Amygdala (tissue), 56 donors: ENCODE measurements around the gene FAM228A.
"Not testable (repeated sequence)": the region's sequence is repeated elsewhere in the genome, so short reads cannot be mapped to it uniquely, and the experiment has no call there.

ENCODE experiments used
- DNase-seq, 56 donors: peaks; one replicate each; lab custom pipeline; 2025; lab: John Stamatoyannopoulos, UW

The FAM228A gene

GRCh38 chr2:24174851-24175277 is at the start of gene FAM228A:
FAM228A (plus strand) TSS chr2:24175053; CDS start chr2:24175481, 428 bp downstream.
- no peak for DNase-seq

GRCh38 chr2:24125956-24126355 is 48.9 kb upstream of the FAM228A start:
- DNase-seq, result no peak

- no peak for DNase-seq
These were observed 42.3 kb upstream of the FAM228A start for GRCh38 chr2:24132543-24132942.

- DNase-seq, result not testable (repeated sequence)
These were observed 34.5 kb upstream of the FAM228A start for GRCh38 chr2:24140305-24140704.

- no peak for DNase-seq
These were observed 27.5 kb upstream of the FAM228A start for GRCh38 chr2:24147364-24147763.

- no peak for DNase-seq
These were observed 22.2 kb upstream of the FAM228A start for GRCh38 chr2:24152413-24153197.

GRCh38 chr2:24153478-24153877 is 21.4 kb upstream of the FAM228A start:
- DNase-seq, result peak in 1 of 56 donors; percentile 4

GRCh38 chr2:24158131-24158530 is 16.7 kb upstream of the FAM228A start:
- no peak for DNase-seq

GRCh38 chr2:24159708-24160107 is 15.1 kb upstream of the FAM228A start:
- no peak for DNase-seq

GRCh38 chr2:24160761-24161160 is 14.1 kb upstream of the FAM228A start:
- no peak for DNase-seq

GRCh38 chr2:24162494-24162893 is 12.4 kb upstream of the FAM228A start:
- DNase-seq, result no peak

- no peak for DNase-seq
These were observed 11.7 kb upstream of the FAM228A start for GRCh38 chr2:24163186-24163585.

GRCh38 chr2:24163601-24164000 is 11.3 kb upstream of the FAM228A start:
- no peak for DNase-seq

GRCh38 chr2:24164416-24164973 is 10.4 kb upstream of the FAM228A start:
- DNase-seq, result no peak

GRCh38 chr2:24169023-24169422 is 5.8 kb upstream of the FAM228A start:
- no peak for DNase-seq

GRCh38 chr2:24175631-24176187 is 856 bp downstream of the FAM228A start:
- no peak for DNase-seq

GRCh38 chr2:24176326-24176725 is 1.5 kb downstream of the FAM228A start:
- DNase-seq, result no peak

GRCh38 chr2:24179683-24180082 is 4.8 kb downstream of the FAM228A start:
- DNase-seq, result no peak

GRCh38 chr2:24181849-24182248 is 7.0 kb downstream of the FAM228A start:
- no peak for DNase-seq

GRCh38 chr2:24182507-24182906 is 7.7 kb downstream of the FAM228A start:
- DNase-seq, result no peak

- no peak for DNase-seq
These were observed 8.7 kb downstream of the FAM228A start for GRCh38 chr2:24183366-24184069.
